ENCODE results near the gene ICA1.

ICA1 gene

DNA sequence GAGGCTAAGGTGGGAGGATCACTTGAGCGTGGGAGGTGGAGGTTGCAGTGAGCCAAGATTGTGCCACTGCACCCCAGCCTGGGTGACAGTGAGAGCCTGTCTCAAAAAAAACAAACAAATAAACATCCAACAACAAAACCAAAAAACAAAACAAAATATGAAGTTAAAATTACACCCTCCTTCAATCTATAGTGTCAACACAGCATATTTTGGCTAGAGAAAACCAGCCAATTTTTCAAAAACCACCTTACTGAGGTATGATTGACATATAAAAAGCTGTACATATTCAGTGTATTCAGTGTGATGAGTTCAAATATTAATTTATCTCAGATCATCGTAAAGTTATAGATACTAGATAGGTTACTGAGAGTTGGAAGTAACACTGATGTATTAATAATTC is 102.4 kb downstream of the ICA1 start:
- DNase-seq (ENCODE audit: low read depth): no peak

DNA sequence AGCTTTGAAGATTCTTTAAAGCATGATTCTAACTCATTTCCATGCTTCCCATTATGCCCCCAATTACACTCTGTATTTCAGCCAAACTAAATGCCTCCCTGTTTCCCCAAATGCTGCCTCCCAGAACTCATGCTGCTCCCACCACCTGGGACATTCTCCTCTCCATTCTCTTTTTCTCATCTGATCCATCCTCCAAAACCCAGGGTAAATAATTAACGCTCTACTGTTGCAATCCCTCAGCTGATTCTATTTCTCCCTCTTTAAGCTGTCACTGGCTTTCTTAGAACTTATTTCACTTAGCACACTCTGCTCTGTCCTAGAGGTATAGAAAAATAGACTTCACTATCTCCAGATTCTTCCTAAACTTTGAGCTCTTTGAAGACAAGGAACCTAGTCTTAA is 104.7 kb downstream of the ICA1 start:
- no peak for DNase-seq (ENCODE audit: low read depth)

DNA sequence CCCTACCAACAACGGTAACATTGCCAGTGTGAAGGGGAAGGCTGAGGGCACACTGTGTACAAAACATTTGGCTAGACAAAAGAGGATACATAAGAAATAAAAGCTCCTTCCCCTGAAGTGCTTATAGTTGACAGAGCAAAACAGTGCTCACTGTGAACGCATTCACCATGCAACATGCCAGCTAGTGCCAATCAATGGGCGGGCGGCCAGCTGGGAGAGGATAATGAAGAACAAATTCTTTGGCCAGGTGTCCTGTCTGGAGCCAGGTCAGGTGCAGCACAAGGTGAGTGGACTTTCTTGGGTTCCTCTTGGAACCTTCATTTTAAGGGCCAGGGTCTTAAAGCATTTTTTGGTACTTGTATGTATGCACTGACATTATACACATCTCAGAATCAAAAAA is 106.1 kb downstream of the ICA1 start:
- DNase-seq (ENCODE audit: low read depth): no peak

DNA sequence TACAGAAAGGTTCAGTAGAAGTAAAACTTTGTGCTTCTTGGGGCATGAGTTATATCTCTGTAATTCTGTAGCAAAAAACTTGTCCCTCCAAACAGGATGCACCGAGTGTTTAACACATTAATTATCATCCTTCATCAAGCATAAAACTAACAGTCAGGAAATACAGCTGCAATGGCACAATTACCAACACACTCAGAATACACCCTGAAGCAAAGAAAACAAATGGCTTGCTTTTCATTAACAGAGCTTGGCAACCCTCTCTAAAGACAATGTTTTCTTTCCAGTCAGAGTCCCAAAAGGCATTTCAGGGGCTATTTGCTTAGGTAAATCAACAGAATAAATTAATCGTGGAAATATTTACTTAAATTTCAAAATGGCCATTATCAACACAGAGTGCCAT is 107.7 kb downstream of the ICA1 start:
- no peak for DNase-seq (ENCODE audit: low read depth)

DNA sequence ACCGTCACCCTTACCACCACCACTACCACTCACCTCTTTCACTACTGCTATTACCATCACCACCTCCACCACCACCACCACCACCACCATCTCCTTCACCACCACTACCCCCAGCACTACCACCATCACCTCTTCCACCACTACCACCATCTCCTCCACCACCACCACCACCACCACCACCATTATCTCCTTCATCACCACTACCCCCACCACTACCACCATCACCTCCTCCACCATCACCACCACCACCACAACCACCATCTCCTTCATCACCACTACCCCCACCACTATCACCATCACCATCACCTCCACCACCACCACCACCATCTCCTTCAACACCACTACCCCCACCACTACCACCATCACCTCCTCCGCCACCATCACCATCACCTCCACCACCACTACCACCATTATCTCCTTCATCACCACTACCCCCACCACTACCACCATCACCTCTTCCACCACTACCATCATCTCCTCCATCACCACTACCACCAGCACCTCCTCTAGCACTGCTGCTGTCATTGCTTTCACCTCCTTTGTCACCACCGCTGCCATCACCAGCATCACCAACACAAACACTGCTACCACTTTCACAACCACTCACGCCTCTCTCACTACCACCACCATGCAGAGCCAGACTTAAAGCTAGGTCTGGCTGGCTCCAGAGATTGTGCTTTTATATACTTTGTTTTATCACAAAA is 109.3 kb downstream of the ICA1 start:
- no peak for DNase-seq (ENCODE audit: low read depth)

DNA sequence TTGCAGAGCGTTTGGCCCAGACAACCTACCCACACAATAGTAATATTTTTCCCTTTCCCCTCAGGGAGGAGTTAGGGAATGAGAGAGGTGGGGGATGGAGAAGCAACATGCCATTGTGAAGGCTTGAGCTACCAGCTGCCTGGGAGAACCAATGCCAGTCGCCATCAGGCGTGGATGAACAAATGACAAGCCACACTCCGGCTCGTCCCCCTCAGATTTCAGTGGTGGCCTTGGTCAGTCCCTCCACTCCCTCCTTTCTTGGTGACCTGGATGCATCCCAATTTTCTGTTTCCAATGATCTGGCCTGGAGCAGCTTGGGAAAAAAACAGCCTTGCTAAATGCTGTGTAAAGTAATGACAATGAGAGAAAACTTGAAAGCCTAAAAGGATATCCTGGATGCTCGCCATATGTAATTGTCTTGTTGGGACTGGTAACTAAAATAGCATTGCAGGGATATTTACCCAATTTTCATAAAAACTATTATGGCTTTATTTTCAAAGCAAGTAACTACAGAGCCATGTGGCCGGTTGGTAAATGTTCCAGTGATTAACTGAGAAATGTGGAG is 110.7 kb downstream of the ICA1 start:
- DNase-seq (ENCODE audit: low read depth): no peak

DNA sequence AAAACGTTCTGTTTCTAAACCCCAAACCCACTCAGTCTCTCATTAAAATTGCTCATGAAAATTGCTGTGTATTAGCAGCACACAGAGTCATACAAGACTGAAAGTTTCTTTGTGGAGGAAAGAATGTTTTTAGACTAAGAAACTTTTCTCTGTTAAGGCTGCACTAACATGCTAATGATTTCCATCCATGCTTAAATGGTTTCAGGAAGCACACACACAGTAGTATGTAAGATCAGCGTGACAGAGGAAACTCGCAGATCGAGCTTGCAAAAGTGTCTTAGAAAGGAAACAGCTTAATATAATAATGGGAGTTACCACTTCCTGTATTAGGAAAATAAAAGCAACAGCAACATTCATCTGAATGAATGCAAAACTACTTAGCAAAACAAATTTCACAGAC is 112.7 kb downstream of the ICA1 start:
- DNase-seq (ENCODE audit: low read depth): no peak

DNA sequence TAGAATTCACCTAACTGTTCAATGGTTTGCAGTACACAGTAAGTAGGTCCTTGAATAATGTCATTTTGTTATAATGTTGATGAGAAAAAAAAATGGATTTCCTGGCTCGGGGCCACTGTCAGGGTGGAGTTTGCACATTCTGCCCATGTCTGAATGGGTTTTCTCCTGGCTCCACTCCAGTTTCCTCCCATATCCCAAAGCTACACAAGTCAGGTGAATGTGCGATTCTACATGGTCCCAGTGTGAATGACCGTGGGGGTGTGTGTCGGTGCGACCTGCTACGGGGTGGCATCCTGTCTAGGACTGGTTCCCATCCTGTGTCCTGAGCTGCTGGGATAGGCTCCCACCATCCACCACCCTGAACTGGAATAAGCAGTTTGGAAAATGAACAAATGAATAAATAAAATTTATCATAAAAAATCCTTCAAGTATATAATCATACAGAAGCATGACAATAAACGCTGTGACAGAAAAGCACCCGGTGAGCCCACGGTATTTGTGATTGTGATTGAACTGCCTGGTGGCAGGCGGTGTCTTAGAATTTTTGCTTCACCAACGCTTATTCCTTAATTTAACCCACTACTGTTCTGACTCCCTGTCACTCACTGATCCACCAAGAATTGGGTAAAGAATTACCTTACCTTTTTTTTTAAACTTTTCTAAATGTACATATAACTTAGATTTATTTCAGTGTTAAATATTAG is 114.1 kb downstream of the ICA1 start:
- no peak for DNase-seq (ENCODE audit: low read depth)

DNA sequence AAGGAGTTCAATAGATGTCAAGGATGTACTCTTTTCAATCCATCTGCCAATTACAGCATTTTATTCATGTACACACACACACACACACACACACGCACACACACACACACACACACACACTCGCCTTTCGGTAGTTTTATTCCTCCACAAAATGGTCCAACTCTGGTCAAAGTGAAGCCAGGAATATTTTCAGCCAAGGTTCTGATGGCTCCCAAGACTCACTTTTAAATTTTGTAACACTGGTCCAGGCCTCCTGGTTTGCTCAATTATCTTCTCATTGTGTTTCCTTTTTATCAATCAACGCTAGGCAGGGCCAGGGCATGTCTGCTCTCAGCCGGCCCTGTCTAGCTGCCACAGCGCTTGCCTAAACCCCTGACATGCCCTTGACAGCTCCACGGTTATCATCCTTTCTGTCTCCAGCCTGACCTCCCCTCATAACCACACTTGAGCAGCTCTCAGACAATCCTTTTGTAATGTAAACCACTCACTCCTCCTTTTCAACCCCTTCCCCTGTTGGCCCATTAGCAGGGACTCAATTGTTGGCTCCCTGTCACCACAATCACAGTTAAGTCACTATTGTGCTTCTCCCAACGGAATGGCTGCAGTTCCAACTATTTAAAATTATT is 115.1 kb downstream of the ICA1 start:
- no peak for DNase-seq (ENCODE audit: low read depth)

DNA sequence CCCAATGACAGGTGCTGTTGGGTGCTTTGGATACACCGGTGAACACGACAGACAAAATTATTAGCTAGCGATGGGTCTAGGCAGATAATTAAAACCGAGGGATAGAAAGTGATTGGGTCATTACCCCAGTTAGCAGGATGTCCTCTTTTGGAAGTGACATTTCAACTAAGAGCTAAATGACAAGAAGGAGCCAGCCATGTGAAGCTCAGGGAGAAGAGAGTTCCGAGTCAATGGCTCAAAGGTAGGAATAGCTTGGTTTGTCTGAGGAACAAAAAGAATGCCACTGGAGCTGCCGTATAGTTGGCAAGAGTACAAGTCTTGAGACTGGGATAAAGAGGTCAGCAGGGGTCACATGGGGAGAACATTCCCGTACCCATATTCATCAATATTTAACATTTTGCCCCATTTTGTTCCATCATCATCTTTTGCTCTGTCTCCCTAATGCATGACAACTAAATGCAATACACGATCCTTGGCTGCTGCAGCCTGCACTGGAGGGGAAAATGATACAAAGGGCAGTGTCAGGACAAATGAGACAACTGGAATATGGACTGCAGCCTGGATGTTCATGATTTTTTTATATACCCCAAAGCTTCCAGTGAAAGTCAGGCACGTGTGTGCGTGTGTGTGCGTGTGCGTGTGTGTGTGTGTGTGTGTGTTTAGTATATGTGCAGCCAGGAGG is 115.7 kb downstream of the ICA1 start:
- DNase-seq (ENCODE audit: low read depth): no peak

DNA sequence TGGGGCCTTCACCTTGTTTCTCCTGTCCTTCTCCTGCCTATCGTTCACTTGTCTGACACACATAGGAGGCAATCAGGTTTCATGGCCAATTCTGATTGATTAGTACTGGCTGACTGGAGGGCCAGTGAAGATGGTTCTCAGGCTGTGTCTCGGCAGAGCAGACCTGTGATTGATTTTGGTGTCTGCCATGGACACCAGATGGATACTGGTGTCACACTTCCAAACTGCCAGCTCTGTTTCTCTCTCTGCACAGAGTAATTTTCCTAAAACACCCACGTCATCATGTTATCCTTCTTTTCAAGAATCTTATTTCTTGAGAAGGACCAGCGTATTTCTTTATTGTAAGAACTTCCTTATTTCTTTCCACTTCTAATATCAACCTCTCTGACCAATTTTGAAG is 117.1 kb downstream of the ICA1 start:
- no peak for DNase-seq (ENCODE audit: low read depth)

DNA sequence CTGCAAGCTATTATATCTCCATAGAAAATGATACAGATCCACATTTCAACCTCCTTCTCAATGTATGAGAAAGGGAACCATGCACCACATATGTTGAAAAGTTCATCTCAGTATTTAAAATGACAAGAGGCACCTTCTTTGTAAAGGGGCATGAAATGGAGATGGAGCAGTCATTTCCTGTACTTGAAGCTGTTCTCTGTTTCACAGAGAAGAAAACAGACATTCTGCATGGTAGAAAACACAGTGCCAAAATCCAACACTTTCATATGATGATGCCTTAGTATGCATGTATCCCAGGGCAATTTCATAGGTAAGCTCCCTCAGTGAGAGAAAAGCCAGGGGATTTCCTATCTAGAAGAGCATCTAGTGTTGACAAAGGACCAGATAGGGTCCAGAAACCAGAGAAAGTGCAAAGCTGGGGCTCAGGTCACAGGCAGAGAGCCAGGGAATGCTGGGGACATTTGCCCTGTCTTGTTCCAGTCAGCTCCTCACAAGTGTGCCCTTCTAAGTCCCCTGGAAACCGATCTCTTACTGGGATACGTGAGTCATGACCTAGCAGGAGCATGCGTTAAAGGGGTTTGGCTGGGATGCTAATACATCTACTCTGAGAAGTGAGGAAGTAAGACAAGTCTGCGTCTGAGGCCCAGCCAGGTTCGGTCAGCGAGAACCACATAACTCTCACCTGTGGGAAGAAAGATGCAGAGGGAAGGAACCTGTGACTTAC is 118.7 kb downstream of the ICA1 start:
- no peak for DNase-seq (ENCODE audit: low read depth)

DNA sequence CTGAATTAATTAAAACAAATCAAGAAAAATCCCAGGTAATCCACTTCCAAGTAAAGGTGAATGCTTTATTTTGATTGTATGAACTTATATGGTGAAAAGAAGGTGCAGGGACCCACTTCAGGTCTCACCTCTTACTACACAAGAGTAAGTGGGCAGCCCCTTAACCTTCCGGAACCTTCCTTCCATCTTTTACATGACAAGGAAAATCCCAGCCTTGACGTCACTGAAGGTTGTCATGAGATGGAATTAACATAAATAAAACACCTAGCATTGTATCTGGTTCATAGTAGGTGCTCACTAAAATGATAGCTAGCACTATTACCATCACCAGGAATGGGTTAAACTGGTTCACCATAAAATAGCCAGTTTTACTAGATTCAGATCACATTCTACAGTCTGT is 119.5 kb downstream of the ICA1 start:
- DNase-seq (ENCODE audit: low read depth): no peak

DNA sequence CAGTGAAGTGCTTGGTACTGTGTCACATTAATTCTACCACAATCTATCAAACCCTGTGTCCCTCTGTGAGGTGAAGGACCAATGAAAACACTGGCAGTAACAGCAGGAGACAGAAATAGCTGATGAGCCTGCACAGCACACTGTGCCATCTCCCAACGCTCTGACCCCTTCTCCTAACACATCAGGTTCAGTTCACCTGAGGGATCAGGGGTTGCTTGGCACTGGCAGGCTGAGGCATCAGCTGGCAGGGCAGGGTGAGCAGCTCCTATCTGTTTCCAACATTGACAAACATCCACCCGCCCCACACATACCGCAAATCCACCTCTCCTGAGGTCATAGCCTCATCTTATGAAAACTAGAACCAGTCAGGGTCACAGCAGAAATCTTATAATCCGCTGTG is 120.9 kb downstream of the ICA1 start:
- DNase-seq (ENCODE audit: low read depth): no peak

DNA sequence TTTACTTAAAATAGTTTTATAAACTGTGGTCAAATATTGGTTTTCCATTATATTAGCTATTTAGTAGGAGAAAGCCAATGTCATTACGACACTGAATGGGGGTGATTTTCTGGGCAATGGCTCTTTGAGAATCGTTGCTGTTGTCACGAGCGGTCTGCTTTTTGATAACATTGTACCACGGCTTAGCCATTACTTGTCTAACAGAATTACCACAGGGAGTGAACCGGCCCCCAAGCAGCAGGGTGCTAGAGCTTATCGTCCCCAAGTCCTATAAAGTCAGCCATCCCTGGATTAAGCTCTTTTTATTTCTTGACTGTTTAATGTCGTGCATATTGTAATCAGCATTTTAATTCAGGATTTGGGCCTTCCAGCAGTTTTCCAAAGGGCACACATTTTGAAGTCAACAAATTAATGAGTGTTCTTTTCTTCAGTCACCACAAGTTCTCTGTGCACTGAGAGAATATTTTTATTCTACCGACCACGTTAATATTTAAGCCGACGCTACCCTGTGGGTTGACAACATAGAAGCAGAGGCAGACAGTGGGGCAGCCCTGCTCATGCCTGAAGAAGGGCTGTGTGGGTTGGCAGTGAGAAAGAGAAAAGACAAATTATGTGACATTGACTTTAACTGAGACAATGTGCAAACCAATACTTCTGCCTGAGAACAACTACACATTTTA is 125.8 kb downstream of the ICA1 start:
- DNase-seq (ENCODE audit: low read depth): no peak

DNA sequence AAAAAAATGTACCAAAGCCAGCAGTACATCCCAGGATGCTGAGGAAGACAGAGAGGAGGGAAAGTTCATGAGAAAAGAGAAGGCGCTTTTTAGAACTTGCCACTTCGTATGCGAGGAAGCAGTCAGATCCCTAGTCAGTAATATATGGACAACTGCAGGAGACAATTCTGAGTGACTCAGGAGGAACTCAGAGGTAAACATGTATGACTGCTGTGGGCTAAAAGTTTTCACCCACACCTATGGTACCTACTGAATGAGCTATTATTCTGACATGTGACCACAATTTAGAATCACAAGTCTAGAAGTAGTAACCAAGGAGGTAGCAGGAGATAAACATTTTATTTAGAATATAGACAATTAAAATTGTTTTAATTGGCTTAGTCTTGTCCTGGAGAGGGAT is 126.5 kb downstream of the ICA1 start:
- DNase-seq (ENCODE audit: low read depth): no peak

DNA sequence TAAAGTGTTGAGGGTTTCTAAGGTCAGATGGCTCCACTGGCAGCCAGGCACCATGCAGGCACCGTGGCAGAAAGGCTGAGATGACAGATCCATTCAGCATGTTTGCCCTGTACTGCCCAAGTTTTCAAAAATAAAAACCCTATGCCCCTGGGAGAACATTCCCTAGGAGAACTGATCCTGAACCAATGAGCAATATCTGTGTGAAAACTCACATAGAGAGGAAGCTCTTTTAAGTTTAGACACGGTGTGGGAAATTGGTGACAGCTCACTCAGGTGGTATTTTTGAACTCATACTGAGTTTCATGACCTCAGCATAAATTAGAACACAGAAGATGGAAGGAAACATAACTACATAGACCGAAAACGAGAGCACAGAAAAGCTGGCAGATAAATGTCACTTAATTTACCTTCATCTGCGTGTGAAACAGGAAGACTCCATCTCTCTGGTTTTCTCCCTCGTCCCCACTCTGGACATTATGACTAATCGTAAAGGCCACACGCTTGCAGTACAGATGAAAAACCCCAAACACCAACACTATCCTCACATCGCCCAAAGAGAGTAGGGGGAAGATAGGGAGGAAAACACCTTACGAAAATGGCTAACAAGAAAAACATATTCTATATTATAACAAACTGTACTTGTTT is 127.8 kb downstream of the ICA1 start:
- DNase-seq (ENCODE audit: low read depth): no peak

DNA sequence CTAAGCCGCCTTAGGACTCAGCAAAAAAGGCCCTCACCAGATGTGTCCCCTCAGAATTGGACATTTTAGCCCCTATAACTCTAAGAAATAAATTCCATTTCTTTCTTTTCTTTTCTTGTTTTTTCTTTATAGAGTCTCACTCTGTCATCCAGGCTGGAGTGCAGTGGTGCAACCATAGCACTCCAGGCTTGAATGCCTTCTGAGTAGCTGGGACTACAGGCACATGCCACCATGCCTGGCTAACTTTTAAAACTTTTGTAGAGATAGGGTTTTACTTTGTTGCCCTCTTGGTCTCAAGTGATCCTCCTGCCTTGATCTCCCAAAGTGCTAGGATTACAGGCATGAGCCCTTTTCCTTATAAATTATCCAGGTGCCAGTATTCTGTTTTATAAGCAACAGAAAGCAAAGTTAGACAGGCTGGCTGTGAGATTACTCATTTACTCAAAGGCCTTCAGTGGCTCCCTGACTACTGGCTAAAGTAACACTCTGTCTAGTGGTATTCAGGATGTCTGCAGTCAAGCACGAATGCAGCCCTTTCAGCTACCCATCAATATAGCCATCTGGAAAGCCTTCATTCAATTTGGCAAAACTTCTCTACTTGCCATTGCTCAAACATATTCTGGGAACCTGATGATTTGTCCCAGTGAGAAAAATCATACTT is 128.6 kb downstream of the ICA1 start:
- DNase-seq (ENCODE audit: low read depth): no peak

DNA sequence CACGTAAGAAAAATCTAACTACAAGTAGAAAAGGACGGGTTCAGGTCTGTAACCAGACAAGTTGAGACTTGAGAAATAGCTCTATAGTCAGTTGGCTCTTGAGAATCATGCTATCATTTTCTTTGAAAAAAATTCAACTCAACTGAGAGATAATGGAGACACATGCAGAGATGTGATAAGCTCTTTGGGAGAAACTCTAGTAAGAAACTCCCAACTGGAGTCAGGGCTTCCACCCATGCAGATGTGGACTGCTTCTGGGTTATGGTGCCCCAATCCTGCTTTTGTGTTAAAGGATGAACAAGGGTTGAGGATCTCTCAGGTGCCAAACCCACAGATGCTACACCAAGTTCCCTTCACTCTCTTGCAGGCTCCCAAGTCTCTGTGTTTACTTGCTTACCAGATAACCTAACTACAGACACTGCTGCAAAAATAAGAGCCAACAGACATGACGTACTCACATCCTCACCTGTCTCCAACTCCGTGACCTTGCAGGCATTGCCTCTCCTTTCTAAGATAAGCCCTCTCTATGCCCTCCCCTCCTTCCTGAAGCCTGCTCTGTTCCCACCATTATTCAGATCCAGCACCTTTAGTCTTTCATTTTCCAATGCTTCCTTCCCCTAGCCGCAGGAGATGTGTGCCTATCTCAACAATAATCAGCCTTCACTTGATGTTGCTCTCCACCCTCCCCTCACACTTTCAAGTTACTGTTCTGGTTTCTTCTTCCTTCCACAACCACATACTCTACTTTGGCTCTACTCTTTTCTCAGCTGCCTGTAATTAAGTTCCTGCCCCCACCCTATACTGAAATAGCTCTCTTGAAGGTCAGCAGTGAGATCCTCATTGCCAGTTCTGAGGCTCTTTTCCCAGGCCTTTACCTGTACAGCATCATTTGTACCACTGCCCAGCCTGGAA is 130.0 kb downstream of the ICA1 start:
- no peak for DNase-seq (ENCODE audit: low read depth)
